Loucy (cell line): Measurements from ENCODE around the gene WDR88.

ENCODE experiments used
- H2AFZ ChIP-seq: fragments of 200-600 bp; sonication (generic); 2 replicates; pipeline ENCODE4 v1.6.0; 2016; ENCODE audit warnings: antibody characterized with exemption, mild to moderate bottlenecking, low read length, moderate library complexity
- H3F3A ChIP-seq: fragments of 200-600 bp; 2 replicates; pipeline ENCODE4 v1.6.0; 2016; ENCODE audit warnings: antibody characterized with exemption, low read depth, mild to moderate bottlenecking
- H3K27me3 ChIP-seq: fragments of 200-600 bp; sonication (generic); 2 replicates; pipeline ENCODE4 v1.6.1; 2014; ENCODE audit warnings: low read length, mild to moderate bottlenecking; ENCODE audit not compliant: insufficient read depth, poor library complexity, severe bottlenecking
- H3K36me3 ChIP-seq: fragments of 200-600 bp; sonication (generic); 2 replicates; pipeline ENCODE4 v1.6.1; 2016; ENCODE audit warnings: low read length; ENCODE audit not compliant: insufficient read depth
- H3K4me1 ChIP-seq: fragments of 200-600 bp; sonication (generic); 2 replicates; pipeline ENCODE4 v1.5.1; 2014; ENCODE audit warnings: low read length, mild to moderate bottlenecking; ENCODE audit not compliant: insufficient read depth, poor library complexity, severe bottlenecking
- H3K4me2 ChIP-seq: fragments of 200-600 bp; sonication (generic); 2 replicates; pipeline ENCODE4 v1.6.0; 2014; ENCODE audit warnings: antibody characterized with exemption, low read length, low read depth, mild to moderate bottlenecking; ENCODE audit not compliant: poor library complexity, severe bottlenecking
- H3K4me3 ChIP-seq: fragments of 200-600 bp; sonication (generic); 2 replicates; pipeline ENCODE4 v1.5.1; 2014; ENCODE audit warnings: low read length, mild to moderate bottlenecking, mixed read lengths; ENCODE audit not compliant: poor library complexity, severe bottlenecking
- H3K79me2 ChIP-seq: fragments of 200-600 bp; sonication (generic); 2 replicates; pipeline ENCODE4 v1.6.1; 2014; ENCODE audit warnings: low read length; ENCODE audit not compliant: insufficient read depth
- H3K9ac ChIP-seq: fragments of 200-600 bp; sonication (generic); 2 replicates; pipeline ENCODE4 v1.6.0; 2014; ENCODE audit warnings: mild to moderate bottlenecking, low read depth, low read length, moderate library complexity; ENCODE audit not compliant: poor library complexity, severe bottlenecking
- H3K9me2 ChIP-seq: fragments of 200-600 bp; sonication (generic); replicated peaks from 2 replicates; pipeline ENCODE4 v1.6.1; 2016; ENCODE audit warnings: low read depth, low read length, mixed read lengths
- H3K9me3 ChIP-seq: fragments of 200-600 bp; sonication (generic); 2 replicates; pipeline ENCODE4 v1.6.1; 2014; ENCODE audit warnings: mild to moderate bottlenecking, antibody characterized with exemption, low read length, low read depth; ENCODE audit not compliant: insufficient read depth
- H4K20me1 ChIP-seq: fragments of 200-600 bp; sonication (generic); 2 replicates; pipeline ENCODE4 v1.6.0; 2014; ENCODE audit warnings: antibody characterized with exemption, low read length, mild to moderate bottlenecking; ENCODE audit not compliant: insufficient read depth, poor library complexity, severe bottlenecking
- CTCF ChIP-seq: fragments of 200-600 bp; sonication (generic); conservative IDR thresholded peaks from 2 replicates; pipeline ENCODE4 v1.5.1; 2014; ENCODE audit warnings: mild to moderate bottlenecking, antibody characterized with exemption, low read length
- EZH2phosphoT487 ChIP-seq: fragments of 200-600 bp; IDR thresholded peaks from 2 replicates; pipeline ENCODE4 v1.6.1; 2018; ENCODE audit warnings: antibody characterized with exemption, mild to moderate bottlenecking, moderate library complexity, borderline replicate concordance

WDR88 gene

GRCh38 chr19:33094436-33095067 lies 37.4 kb upstream of the WDR88 start:
- Histone ChIP-seq H3K4me3 (no peak overlapping the region), H3K27me3 (no peaks in the 10 kb centered on the region), H3K79me2 (no peaks in the 10 kb centered on the region), H3K9me2 (no peaks in the 10 kb centered on the region), H3F3A (no peaks in the 10 kb centered on the region), H3K9me3 (no peaks in the 10 kb centered on the region), H3K4me2 (no peak overlapping the region), H2AFZ (no peak overlapping the region), H3K36me3 (peaks cover 42% of the 10 kb centered on the region; the same call in 1 of the 2 replicates), H4K20me1 (no peaks in the 10 kb centered on the region), H3K4me1 (no peaks in the 10 kb centered on the region), H3K9ac (no peak overlapping the region)
- no peak for TF ChIP-seq EZH2phosphoT487
- no peak for TF ChIP-seq CTCF

GRCh38 chr19:33096005-33096404 lies 35.9 kb upstream of the WDR88 start:
- TF ChIP-seq CTCF (no peak), EZH2phosphoT487 (no peak)
- Histone ChIP-seq H3K4me2 (no peak overlapping the region), H3K4me1 (no peaks in the 10 kb centered on the region), H3K9ac (no peak overlapping the region), H3K4me3 (no peak overlapping the region), H3K79me2 (no peaks in the 10 kb centered on the region), H3K27me3 (no peaks in the 10 kb centered on the region), H4K20me1 (no peaks in the 10 kb centered on the region), H3K36me3 (peaks cover 42% of the 10 kb centered on the region; the same call in 1 of the 2 replicates), H2AFZ (no peak overlapping the region), H3K9me2 (no peaks in the 10 kb centered on the region), H3F3A (no peaks in the 10 kb centered on the region), H3K9me3 (no peaks in the 10 kb centered on the region)

DNA sequence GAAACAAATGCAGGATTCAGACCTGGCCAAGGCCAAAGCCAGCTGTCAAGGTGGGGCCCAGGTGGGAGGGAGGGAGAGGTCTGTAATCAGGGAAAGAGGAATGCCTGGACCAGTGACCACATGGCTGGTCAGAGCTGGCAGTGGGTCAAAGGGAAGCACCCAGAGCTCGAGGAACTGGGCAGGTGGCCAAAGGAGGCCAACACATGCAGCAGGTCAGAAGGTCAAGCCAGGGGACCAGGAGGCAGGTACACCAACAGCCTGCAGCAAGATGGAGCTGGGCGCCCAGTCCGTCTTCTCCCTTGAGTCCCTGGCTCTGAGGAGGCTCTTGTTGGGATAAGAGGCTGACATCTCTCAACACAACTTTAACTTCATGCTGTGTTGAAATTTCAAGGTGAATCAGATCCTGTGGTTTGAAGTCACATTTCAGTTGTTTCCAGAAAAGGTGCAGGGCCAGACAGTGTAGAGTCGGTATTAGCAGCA lies 33.8 kb upstream of the WDR88 start:
- no peaks in the 10 kb centered on the region for H3K9me2 ChIP-seq
- TF ChIP-seq EZH2phosphoT487 (no peak), CTCF (no peak)
- no peaks in the 10 kb centered on the region for H3K79me2 ChIP-seq
- no peak overlapping the region for H3K4me3 ChIP-seq
- H2AFZ ChIP-seq, result no peak overlapping the region
- no peaks in the 10 kb centered on the region for H3K9me3 ChIP-seq
- H3K9ac ChIP-seq, result no peak overlapping the region
- H3K4me1 ChIP-seq, result no peaks in the 10 kb centered on the region
- no peak overlapping the region for H3K4me2 ChIP-seq
- H3K36me3 ChIP-seq, result peaks cover 46% of the 10 kb centered on the region; the same call in 1 of the 2 replicates
- H3F3A ChIP-seq, result no peaks in the 10 kb centered on the region
- no peaks in the 10 kb centered on the region for H3K27me3 ChIP-seq
- H4K20me1 ChIP-seq, result no peaks in the 10 kb centered on the region
